ENCODE results near the gene PKLR. TPM values are rescaled to one million over a fixed set of nuclear protein-coding genes. Genes with fewer than 3 reads are reported as not detected.

PKLR gene
- total RNA-seq, result not detected in 2 replicates

DNA sequence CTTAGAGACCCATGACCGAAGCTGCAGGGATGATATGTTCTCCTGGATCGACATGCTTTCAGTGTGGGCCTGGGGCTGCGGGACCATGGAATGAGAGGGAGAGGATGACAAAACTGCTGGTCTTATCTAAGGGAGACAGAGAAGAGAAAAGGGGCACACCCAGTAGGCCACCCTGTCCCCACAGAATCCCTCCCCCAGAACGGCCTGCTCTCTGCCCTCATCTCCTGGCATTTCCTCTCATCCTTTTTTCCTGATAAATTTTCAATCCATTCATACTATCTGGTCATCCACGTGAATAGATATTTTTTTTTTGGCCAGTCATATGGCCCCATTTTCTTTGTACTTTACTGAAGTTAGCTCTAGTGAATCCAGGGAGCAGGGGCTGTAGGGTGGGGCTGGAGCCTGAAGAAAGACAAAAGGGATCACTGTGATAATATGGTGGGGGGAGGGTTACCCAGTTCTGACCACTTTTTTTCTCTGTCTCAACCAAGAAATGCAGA is at the start of gene PKLR:
Gene PKLR, minus strand, starts transcription at position 97 of the 500 bp plus-strand sequence. Its CDS starts 43 bp downstream, at position 54.

DNA sequence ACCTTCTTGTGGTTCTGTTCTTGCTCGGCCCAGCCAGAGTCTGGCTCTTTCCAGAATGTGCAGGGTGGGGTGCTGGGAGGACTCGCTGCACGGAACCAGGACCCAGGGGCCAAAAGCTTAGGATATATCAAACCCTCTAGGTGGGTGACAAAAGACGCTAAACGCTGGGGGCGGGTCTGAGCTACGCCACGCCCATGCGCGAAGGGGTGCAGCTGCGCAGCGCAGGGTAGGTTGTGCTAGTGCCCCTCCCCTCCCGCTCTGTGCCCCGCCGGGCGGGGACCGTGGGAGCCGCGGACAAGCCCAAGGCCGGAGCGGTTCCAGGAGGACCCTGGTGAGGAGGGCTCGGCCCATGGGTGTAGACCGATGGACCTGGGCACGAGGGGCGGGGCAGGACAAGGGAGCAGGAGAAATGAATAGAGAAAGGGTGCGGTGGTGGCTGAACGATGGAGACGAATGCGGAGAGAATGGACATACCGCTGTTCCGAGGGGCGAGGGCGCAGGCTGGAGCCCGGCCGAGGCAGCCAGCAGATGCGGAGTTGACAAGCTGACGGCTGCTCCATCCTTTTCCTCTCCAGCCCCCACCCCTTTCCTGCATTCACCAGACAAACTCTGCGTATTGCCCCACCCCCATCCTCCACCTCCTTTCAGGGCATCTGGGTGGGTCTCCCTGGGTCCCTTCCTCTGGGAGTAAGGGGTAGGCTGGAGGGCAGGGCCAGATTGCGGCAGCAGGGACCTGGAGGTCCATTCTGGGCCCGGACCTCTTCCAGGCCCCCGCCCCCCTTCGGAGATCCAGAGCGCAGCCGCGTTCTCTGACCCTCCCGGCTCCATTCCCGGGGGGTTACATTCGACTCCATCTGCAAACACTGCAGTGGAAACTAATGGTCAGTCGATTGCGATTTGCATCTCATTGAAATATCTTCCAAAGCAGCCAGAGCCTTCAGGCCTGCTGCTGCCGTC is 19.7 kb upstream of the PKLR start, which contains the start of gene RUSC1:
Gene RUSC1, plus strand, starts transcription at position 234 of the 957 bp plus-strand sequence. CDS start 880 bp downstream, outside the sequence.

DNA sequence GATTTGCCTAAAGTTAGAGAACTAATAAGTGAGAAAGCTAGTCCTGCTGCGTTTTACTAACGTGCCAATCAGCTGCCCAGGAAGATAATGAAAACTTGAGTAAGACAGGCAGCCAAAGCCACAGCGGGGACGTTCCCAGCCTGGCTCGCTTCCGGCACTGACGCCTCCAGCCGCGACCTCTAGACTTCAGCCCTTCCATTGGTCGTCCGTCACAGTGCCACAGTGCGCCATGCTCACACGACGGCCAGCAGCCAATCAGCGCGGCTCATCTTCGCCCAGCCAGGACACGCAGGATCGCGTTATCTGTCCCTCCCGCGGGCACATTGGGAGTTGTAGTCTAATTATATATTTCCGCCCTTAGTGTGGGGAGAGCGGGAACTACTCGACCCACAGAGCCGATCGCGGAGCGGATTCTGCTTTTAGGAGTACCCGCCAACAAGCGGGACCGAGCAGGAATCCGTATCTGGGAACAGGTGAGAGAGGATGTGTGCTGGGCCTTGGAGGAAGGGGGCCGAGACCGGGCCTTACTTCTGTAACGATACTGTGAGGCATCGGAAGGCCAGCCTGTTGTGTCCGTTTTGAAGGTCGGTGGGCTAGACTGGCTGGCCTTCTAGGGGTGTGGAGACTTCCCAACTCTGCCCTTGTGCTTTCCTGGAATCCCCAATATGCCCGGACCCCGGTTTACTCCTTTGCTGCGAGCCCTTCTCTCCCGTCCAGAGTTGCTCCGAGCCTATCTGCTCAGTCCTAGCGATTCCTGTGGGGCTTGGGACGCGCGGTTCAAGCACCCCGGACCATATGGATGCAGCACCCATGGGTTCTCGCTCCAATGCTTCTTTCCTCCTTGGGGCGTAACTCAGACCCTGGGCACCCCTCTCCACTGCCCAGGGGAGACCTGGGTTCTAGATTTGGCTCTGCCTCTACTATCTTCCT is 7.5 kb upstream of the PKLR start, which contains the start of gene FDPS:
Gene FDPS, plus strand, starts transcription at position 374 of the 930 bp plus-strand sequence. CDS start 924 bp downstream, outside the sequence.

DNA sequence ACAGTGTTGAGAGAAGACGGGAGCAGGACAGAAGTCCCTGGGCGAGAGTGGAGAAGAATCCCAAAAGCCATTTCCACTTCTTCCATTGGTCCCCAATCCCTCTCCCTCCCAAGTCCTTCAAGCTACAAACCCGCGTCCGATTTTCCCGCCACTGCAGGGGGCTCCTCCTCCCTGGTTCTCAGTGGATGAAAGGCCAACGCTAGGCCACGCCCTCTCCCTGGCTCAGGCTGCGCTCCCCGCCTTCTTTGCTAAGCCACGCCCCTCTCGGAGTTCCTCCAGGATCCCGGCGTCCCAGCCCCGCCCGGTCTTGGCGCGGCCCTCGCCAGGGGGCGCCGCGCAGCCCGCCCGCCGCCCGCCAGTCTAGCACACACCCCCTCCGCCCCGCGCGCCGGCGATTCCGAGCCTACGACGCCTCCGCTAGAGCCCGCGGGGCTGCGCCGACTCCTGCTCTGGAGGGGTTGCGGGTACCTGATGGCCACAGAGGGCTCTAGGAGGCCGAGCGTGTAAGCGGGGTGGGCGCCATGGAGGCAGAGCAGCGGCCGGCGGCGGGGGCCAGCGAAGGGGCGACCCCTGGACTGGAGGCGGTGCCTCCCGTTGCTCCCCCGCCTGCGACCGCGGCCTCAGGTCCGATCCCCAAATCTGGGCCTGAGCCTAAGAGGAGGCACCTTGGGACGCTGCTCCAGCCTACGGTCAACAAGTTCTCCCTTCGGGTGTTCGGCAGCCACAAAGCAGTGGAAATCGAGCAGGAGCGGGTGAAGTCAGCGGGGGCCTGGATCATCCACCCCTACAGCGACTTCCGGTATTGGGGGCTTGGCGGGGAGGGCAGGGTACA is 24.0 kb downstream of the PKLR start, which contains the start of gene HCN3:
Gene HCN3, plus strand, starts transcription at position 394 of the 832 bp plus-strand sequence. Its CDS starts 128 bp downstream, at position 522.

DNA sequence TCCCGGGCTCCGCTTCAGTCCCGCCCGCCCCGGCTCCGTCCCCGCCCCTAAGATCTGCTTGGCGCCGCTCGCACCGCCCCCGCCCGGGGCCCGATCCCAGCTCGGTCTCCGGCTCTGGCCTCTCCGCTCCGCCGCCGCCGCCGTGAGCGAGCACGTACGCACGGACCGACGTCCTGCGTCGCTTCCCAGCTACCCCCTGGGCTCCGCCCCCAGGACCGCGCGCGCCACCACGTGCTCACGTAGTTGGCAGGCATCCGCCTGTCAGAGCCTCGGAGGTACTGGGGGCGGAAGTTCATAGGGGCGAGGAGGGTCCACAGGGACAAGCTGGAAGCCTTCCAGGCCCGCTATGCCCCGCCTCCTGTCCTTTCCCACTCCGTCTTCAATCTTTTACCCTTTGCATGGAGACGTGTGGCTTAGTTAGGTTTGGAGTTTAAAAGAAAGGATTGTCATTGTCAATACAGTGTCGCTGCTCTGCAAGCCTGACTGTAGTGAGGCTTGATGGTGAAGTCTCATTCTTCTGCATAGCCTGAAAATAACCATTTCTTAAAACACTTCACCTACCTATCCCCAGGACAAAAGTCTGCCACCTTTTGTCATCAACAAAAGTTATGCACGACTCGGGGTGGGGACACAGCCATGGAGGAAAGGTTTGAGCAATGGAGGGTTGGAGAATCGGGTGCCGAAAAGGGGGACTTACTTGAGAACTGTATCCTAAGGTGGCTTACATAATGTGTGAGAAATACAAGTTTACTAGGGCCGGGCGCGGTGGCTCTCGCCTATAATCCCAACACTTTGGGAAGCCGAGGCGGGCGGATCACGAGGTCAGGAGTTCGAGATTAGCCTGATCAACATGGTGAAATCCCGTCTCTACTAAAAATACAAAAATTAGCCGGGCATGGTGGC is 27.6 kb downstream of the PKLR start, which contains the start of gene CLK2:
Gene CLK2, minus strand, starts transcription at position 162 of the 903 bp plus-strand sequence. CDS start 2,527 bp downstream, outside the sequence.

DNA sequence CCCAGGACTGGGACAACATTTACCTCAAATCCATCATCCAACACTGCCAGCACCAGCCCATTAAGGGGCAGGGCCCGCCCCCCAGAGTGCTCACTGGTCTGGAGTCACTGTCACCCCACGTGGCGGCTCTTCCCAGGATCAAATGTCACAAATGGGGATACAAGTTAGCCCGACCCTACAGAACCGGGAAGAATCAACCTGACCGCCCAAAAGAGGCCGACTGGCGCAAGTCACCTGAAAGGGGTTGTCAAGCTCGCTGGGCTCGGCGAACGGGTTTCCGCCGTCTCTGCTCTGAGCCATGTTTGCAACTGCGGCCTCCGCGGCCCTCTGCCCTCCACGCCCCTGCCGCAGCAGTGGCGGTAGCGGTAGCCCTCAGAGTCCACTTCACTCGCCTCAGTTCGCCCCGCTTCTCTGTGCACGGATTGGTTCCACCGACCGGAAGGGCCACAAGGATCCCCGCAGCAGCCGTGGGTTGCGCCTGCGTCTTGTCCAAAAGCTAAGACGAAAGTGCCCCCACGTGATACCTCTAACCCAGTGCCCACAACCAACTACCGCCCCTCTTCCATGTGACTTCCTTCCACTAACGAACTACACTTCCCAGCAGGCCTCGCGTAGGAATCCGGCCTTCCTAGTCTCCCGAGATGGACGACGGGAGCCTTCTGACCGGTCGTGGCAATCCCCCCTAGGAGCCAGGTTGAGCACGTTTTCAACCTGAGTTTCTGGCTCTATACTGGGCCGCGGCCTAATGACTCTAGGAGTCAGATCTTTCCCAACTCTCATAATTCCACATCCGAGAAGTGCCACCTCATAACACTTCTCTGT is 39.2 kb downstream of the PKLR start, which contains the start of gene SCAMP3:
Gene SCAMP3, minus strand, starts transcription at position 509 of the 822 bp plus-strand sequence. Its CDS starts 209 bp downstream, at position 300.

DNA sequence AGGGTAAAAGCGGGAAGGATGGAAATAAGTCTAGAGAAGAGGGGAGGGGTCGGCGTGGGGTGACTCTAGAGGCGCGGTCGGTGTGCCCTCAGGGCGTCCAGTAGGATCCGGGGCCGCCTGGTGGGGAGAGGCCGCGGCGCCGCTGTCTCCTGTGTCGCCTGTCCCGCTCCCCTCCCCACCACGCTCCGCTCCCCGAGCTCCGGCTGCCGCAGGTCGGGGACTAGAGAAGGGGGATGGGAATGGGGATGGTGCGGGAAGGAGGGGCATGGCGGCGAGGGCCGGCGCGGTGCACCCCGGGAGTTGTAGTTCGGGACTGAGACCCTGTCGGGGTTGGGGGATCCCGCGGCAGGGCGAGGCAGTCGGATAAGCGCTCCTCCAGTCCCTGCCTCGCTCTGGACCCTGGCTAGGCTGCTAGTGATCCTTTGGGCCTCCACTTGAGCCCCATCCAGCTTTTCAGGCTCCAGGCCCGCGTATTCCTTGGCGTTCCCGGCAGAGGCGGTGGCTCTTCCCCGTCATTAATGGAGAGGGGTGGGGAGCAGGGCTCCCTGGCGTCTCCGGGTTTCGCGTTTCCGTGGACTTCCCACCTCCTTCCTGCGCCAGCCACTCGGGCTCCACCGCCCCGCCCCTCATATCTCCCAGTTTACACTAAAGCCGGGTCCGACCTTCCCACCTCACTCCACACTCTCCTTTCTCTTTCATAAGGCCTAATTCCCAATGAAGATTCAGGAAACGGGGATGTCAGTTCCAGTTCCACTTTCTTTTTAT is 45.8 kb downstream of the PKLR start, which contains the start of gene ENTREP3:
Gene ENTREP3, minus strand, starts transcription at position 241 of the 765 bp plus-strand sequence. CDS start 606 bp downstream, outside the sequence.

Other genes starting within 250 kb of the PKLR start
- 4.8 and 5.9 TPM in 2 replicates for gene EFNA4, start 237.7 kb downstream of the PKLR start, total RNA-seq
- gene EFNA3, start 222.6 kb downstream of the PKLR start, total RNA-seq, result 1.8 and 2.7 TPM in 2 replicates
- 0.37 TPM in 1 of 2 replicates, not detected in the other for gene EFNA1, start 173.6 kb downstream of the PKLR start, total RNA-seq
- gene SLC50A1, start 165.6 kb downstream of the PKLR start, total RNA-seq, result 18.9 and 30.6 TPM in 2 replicates
- gene DPM3, start 160.9 kb downstream of the PKLR start, total RNA-seq, result 11.4 and 61.5 TPM in 2 replicates
- gene KRTCAP2, start 128.1 kb downstream of the PKLR start, total RNA-seq, result 68.0 and 136 TPM in 2 replicates
- 5.6 and 10.7 TPM in 2 replicates for gene TRIM46, start 127.6 kb downstream of the PKLR start, total RNA-seq
- 23.8 and 35.9 TPM in 2 replicates for gene THBS3, start 93.5 kb downstream of the PKLR start, total RNA-seq
- gene MTX1, start 92.7 kb downstream of the PKLR start, total RNA-seq, result 38.0 and 43.1 TPM in 2 replicates
- 10.7 and 16.5 TPM in 2 replicates for gene ENTREP3, start 46.0 kb downstream of the PKLR start, total RNA-seq
- 33.3 and 43.0 TPM in 2 replicates for gene SCAMP3, start 39.1 kb downstream of the PKLR start, total RNA-seq
- gene CLK2, start 27.9 kb downstream of the PKLR start, total RNA-seq, result 23.8 and 32.3 TPM in 2 replicates
- gene HCN3, start 24.0 kb downstream of the PKLR start, total RNA-seq, result 0.69 and 1.2 TPM in 2 replicates
- gene FDPS, start 7.4 kb upstream of the PKLR start, total RNA-seq, result 195 and 251 TPM in 2 replicates
- gene RUSC1, start 19.5 kb upstream of the PKLR start, total RNA-seq, result 10.4 and 19.1 TPM in 2 replicates